ENCODE measurements around the gene ADCY9. TPM values are rescaled to one million over a fixed set of nuclear protein-coding genes. Genes with fewer than 3 reads are reported as not detected.
"Not testable (repeated sequence)": the region's sequence is repeated elsewhere in the genome, so short reads cannot be mapped to it uniquely, and the experiment has no call there.

ADCY9 gene
- total RNA-seq, 1 donor from 2014 or later = 31.9 TPM

DNA sequence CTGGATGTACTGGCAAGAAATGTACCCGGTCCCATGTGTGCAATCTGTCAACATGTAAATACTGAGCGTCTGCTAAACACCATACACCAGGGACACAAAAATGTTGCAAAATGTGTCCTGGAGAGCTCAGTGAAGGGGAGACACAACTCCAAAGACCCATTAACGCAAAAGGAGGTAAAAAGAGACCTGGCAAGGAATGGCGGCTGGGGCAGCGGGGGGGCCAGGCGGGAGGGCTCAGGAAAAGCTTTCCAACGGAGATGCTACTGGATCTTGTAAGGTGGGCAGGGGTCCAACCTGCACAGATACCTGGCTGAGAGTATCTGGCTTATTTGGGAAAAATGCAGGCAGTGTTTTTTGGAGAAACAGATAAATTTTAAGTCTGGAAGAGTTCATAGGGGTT, 40.7 kb downstream of the ADCY9 start:
- H3K9me3 Mint-ChIP-seq (ENCODE audit: low read depth) = peaks cover 6% of the 10 kb centered on the region
- TF ChIP-seq, protein P1, sequence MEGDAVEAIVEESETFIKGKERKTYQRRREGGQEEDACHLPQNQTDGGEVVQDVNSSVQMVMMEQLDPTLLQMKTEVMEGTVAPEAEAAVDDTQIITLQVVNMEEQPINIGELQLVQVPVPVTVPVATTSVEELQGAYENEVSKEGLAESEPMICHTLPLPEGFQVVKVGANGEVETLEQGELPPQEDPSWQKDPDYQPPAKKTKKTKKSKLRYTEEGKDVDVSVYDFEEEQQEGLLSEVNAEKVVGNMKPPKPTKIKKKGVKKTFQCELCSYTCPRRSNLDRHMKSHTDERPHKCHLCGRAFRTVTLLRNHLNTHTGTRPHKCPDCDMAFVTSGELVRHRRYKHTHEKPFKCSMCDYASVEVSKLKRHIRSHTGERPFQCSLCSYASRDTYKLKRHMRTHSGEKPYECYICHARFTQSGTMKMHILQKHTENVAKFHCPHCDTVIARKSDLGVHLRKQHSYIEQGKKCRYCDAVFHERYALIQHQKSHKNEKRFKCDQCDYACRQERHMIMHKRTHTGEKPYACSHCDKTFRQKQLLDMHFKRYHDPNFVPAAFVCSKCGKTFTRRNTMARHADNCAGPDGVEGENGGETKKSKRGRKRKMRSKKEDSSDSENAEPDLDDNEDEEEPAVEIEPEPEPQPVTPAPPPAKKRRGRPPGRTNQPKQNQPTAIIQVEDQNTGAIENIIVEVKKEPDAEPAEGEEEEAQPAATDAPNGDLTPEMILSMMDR (IDR thresholded peaks at IDR 0.05) = no peak
- H3K27me3 Mint-ChIP-seq (ENCODE audit: low read depth) = no peaks in the 10 kb centered on the region
- H3K27ac Mint-ChIP-seq (ENCODE audit: unreplicated experiment) = no peak overlapping the region
- no peak for DNase-seq (ENCODE audit: low spot score)
- H3K36me3 Mint-ChIP-seq (ENCODE audit: low read depth) = peaks cover 2% of the 10 kb centered on the region
- peaks cover 5% of the 10 kb centered on the region for H3K4me1 Mint-ChIP-seq (ENCODE audit: low read depth)
- H3K4me3 Mint-ChIP-seq (ENCODE audit: unreplicated experiment) = no peak overlapping the region

DNA sequence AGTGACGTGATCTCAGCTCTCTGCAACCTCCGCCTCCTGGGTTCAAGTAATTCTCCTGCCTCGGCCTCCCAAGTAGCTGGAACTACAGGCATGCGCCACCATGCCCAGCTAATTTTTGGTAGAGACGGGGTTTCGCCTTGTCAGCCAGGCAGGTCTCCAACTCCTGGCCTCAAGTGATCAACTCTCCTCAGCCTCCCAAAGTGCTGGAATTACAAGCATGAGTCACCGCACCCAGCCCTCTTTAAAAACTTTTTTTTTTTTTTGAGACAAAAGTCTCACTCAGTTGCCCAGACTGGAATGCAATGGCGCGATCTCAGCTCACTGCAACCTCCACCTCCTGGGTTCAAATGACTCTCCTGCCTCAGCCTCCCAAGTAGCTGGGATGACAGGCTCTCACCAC, 43.1 kb downstream of the ADCY9 start:
- H3K27me3 Mint-ChIP-seq (ENCODE audit: low read depth); H3K9me3 Mint-ChIP-seq (ENCODE audit: low read depth); DNase-seq (ENCODE audit: low spot score); H3K4me1 Mint-ChIP-seq (ENCODE audit: low read depth); H3K4me3 Mint-ChIP-seq (ENCODE audit: unreplicated experiment); H3K36me3 Mint-ChIP-seq (ENCODE audit: low read depth); H3K27ac Mint-ChIP-seq (ENCODE audit: unreplicated experiment): not testable (repeated sequence)

DNA sequence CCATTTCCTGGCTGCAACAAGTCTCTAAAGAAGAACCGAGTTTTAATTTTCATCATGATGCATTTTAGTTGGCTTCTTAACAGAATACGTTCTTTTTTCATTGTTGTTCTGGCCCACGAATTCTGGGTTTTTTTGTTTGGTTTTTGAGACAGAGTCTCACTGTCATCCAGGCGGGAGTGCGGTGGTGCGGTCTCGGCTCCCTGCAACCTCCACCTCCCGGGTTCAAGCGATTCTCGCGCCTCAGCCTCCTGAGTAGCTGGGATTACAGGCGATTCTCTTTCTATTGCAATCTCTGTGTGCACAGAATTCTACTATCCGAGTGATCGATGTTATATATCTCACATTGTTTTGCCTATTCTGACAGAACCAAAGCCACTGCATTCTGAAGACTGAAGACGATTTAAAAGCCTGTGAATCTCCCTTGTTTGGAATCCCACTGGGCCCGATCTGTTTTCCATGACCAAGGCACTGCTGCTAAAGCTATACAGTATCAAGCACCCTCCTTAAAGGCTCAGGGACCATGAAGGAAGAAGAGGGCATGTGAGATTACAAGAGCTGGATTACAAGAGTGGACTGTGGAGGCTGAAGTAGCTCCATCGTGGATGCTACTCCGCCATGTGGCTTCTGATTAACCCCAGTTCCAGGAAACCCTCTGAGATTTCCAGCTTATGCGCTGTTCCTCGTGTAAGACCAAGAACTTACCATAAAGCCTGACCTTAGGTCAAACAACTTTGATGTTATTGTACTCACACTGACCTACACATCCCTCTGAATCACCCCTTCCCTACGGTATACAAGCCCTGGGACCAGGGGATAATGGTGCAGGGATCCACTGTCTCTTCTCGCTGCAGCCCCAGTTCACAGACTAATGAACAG, 44.3 kb downstream of the ADCY9 start:
- Mint-ChIP-seq H3K9me3 (ENCODE audit: low read depth) (no peaks in the 10 kb centered on the region), H3K27me3 (ENCODE audit: low read depth) (no peaks in the 10 kb centered on the region), H3K4me1 (ENCODE audit: low read depth) (peaks cover 2% of the 10 kb centered on the region), H3K27ac (ENCODE audit: unreplicated experiment) (peak overlapping the region; percentile 6), H3K36me3 (ENCODE audit: low read depth) (no peaks in the 10 kb centered on the region), H3K4me3 (ENCODE audit: unreplicated experiment) (no peak overlapping the region)
- DNase-seq (ENCODE audit: low spot score) = no peak
- TF ChIP-seq, protein P1 (IDR thresholded peaks at IDR 0.05) = no peak

DNA sequence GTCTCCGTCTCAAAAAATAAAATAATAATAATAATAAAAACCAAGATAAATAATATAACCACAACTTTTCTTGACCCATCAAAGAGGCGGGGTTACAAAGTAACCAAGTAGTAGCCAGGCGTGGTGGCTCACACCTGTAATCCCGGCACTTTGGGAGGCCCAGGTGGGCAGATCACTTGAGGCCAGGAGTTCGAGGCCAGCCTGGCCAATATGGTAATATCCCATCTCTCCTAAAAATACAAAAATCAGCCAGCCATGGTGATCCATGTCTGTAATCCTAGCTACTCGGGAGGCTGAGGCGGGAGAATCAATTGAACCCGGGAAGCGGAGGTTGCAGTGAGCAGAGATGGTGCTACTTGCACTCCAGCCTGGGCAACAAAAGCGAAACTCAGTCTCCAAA, 45.3 kb downstream of the ADCY9 start:
- TF ChIP-seq, protein P1 (IDR thresholded peaks at IDR 0.05) = no peak

DNA sequence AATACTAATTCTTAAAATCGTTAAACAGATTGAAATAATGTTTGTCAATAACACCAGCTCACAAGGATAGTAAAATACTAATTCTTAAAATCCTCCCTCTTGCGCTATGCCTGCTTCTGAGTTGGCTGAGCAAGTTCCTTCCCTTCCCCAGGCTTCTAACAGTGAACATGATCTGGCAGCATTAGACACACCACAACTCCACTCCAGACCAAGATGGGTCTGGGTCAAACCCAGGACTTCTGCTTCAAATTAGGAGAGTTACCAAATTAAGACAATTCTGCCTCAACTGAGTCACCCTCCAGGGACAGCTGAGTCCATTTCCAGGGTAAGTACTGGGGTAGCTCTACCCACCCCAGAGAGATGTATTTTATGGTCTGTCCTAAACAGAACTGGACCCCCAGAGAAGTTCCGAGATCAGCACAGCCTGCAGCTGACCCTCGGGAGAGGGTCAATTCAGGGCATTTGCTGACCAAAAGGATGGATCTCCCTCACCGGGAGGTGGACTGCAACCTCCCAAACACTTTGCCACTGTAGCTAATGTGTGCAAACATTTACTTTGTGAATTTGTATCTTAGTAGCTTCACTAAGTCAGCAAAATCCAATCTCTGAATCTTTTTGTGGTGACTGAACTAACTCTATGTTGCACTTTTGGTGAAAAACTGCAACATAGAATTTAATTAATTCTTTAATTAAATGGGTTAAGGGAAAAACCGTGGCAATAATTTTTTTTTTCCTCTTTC, 48.8 kb downstream of the ADCY9 start:
- peaks cover 9% of the 10 kb centered on the region for H3K36me3 Mint-ChIP-seq (ENCODE audit: low read depth)
- H3K27ac Mint-ChIP-seq (ENCODE audit: unreplicated experiment) = no peak overlapping the region
- TF ChIP-seq, protein P1 (IDR thresholded peaks at IDR 0.05) = no peak
- peaks cover 8% of the 10 kb centered on the region for H3K4me1 Mint-ChIP-seq (ENCODE audit: low read depth)
- H3K9me3 Mint-ChIP-seq (ENCODE audit: low read depth) = peaks cover 15% of the 10 kb centered on the region
- no peak overlapping the region for H3K4me3 Mint-ChIP-seq (ENCODE audit: unreplicated experiment)
- H3K27me3 Mint-ChIP-seq (ENCODE audit: low read depth) = no peaks in the 10 kb centered on the region
- no peak for DNase-seq (ENCODE audit: low spot score)

More for the DNA sequence above, 45.3 kb downstream of the ADCY9 start:
- H3K4me3 Mint-ChIP-seq (ENCODE audit: unreplicated experiment) = no peak overlapping the region
- no peak for DNase-seq (ENCODE audit: low spot score)
- no peaks in the 10 kb centered on the region for H3K27me3 Mint-ChIP-seq (ENCODE audit: low read depth)
- no peaks in the 10 kb centered on the region for H3K9me3 Mint-ChIP-seq (ENCODE audit: low read depth)
- H3K27ac Mint-ChIP-seq (ENCODE audit: unreplicated experiment) = no peak overlapping the region
- H3K4me1 Mint-ChIP-seq (ENCODE audit: low read depth) = peaks cover 2% of the 10 kb centered on the region
- H3K36me3 Mint-ChIP-seq (ENCODE audit: low read depth) = no peaks in the 10 kb centered on the region
